ENCODE measurements around the gene NEURL3. TPM values are rescaled to one million over a fixed set of nuclear protein-coding genes. Genes with fewer than 3 reads are reported as not detected.
"Not testable (repeated sequence)": the region's sequence is repeated elsewhere in the genome, so short reads cannot be mapped to it uniquely, and the experiment has no call there.

Gene NEURL3
- total RNA-seq, 2 donors from 2014 or later, result 0.14 TPM; not detected in 1

GRCh38 chr2:96498021-96498431 lies 7.1 kb downstream of the NEURL3 start:
- intact Hi-C loops (cut with DNase I), result no loop called here
- no peak for DNase-seq (ENCODE audit: low spot score)

- intact Hi-C loops (cut with DNase I), result loop anchor here in 1 of 2 donors (1.0 kb wide), 1 partner anchor 9 kb away; the partner anchor contains the start of gene NEURL3
- no peak for DNase-seq (ENCODE audit: low spot score)
Observed at GRCh38 chr2:96495982-96496629, 9.1 kb downstream of the NEURL3 start.

- intact Hi-C loops (cut with DNase I), result no loop called here
- DNase-seq (ENCODE audit: low spot score), result no peak
Observed at GRCh38 chr2:96494188-96494587, 11.0 kb downstream of the NEURL3 start.

- intact Hi-C loops (cut with DNase I), result no loop called here
Observed at GRCh38 chr2:96493072-96493471, 12.1 kb downstream of the NEURL3 start.

GRCh38 chr2:96491860-96492497 lies 13.2 kb downstream of the NEURL3 start:
- peak; percentile 28 for DNase-seq (ENCODE audit: low spot score)
- intact Hi-C loops (cut with DNase I), result no loop called here

More at GRCh38 chr2:96493072-96493471, 12.1 kb downstream of the NEURL3 start:
- peak; percentile 16 for DNase-seq (ENCODE audit: low spot score)

GRCh38 chr2:96489663-96490062 lies 15.5 kb downstream of the NEURL3 start:
- intact Hi-C loops (cut with DNase I), result no loop called here
- DNase-seq (ENCODE audit: low spot score), result no peak

GRCh38 chr2:96489261-96489660 lies 15.9 kb downstream of the NEURL3 start:
- intact Hi-C loops (cut with DNase I), result no loop called here
- DNase-seq (ENCODE audit: low spot score), result no peak

- no peak for DNase-seq (ENCODE audit: low spot score)
- intact Hi-C loops (cut with DNase I), result no loop called here
Observed at GRCh38 chr2:96486696-96487095, 18.5 kb downstream of the NEURL3 start.

GRCh38 chr2:96485751-96486651 lies 19.2 kb downstream of the NEURL3 start:
- intact Hi-C loops (cut with DNase I), result no loop called here
- DNase-seq (ENCODE audit: low spot score), result peak; percentile 89

- DNase-seq (ENCODE audit: low spot score), result no peak
- intact Hi-C loops (cut with DNase I), result no loop called here
Observed at GRCh38 chr2:96485350-96485749, 19.8 kb downstream of the NEURL3 start.

- DNase-seq (ENCODE audit: low spot score), result no peak
- intact Hi-C loops (cut with DNase I), result no loop called here
Observed at GRCh38 chr2:96484091-96484490, 21.1 kb downstream of the NEURL3 start.

- intact Hi-C loops (cut with DNase I), result no loop called here
- DNase-seq (ENCODE audit: low spot score), result no peak
Observed at GRCh38 chr2:96477458-96477857, 27.7 kb downstream of the NEURL3 start.

- intact Hi-C loops (cut with DNase I), result no loop called here
- no peak for DNase-seq (ENCODE audit: low spot score)
Observed at GRCh38 chr2:96471772-96472171, 33.4 kb downstream of the NEURL3 start.

- peak; percentile 88 for DNase-seq (ENCODE audit: low spot score)
- intact Hi-C loops (cut with DNase I), result no loop called here
Observed at GRCh38 chr2:96470636-96471035, 34.5 kb downstream of the NEURL3 start.

- intact Hi-C loops (cut with DNase I), result no loop called here
- no peak for DNase-seq (ENCODE audit: low spot score)
Observed at GRCh38 chr2:96470109-96470508, 35.0 kb downstream of the NEURL3 start.

GRCh38 chr2:96468904-96469303 lies 36.3 kb downstream of the NEURL3 start:
- intact Hi-C loops (cut with DNase I), result no loop called here
- DNase-seq (ENCODE audit: low spot score), result no peak

GRCh38 chr2:96464651-96465050 lies 40.5 kb downstream of the NEURL3 start:
- intact Hi-C loops (cut with DNase I), result no loop called here
- no peak for DNase-seq (ENCODE audit: low spot score)

- DNase-seq (ENCODE audit: low spot score), result no peak
- intact Hi-C loops (cut with DNase I), result no loop called here
Observed at GRCh38 chr2:96464061-96464460, 41.1 kb downstream of the NEURL3 start.

GRCh38 chr2:96463119-96463518 lies 42.0 kb downstream of the NEURL3 start:
- intact Hi-C loops (cut with DNase I), result no loop called here
- DNase-seq (ENCODE audit: low spot score), result no peak

GRCh38 chr2:96461616-96462015 lies 43.5 kb downstream of the NEURL3 start:
- DNase-seq (ENCODE audit: low spot score); intact Hi-C loops (cut with DNase I): not testable (repeated sequence)

All from posterior vena cava (tissue), 2 donors.